DOHH2 (cell line): ENCODE measurements around the gene TM9SF2.

Experiments used
- CTCF ChIP-seq: fragments of 200-600 bp; sonication (generic); IDR thresholded peaks from one replicate; pipeline ENCODE4 v1.5.1; 2014; ENCODE audit warnings: antibody characterized with exemption, mild to moderate bottlenecking, low read depth, low read length; ENCODE audit not compliant: poor library complexity, severe bottlenecking
- EZH2phosphoT487 ChIP-seq: fragments of 200-600 bp; sonication (generic); IDR thresholded peaks from 2 replicates; pipeline ENCODE4 v1.6.1; 2017; ENCODE audit warnings: borderline replicate concordance, mild to moderate bottlenecking, antibody characterized with exemption, low read length, moderate library complexity, mixed read lengths

- no peak for TF ChIP-seq CTCF
- no peak for TF ChIP-seq EZH2phosphoT487
These were observed 23.8 kb upstream of the TM9SF2 start for GRCh38 chr13:99477493-99477892.
